Measurements from ENCODE around the gene UBE2G1. TPM values are rescaled to one million over a fixed set of nuclear protein-coding genes. Genes with fewer than 3 reads are reported as not detected.

Gene UBE2G1
- total RNA-seq, 3 donors from 2014 or later (not counting 1 experiment from before 2014, with no cell fraction given) = 58.2 to 76.4 (median 64.7) TPM

DNA sequence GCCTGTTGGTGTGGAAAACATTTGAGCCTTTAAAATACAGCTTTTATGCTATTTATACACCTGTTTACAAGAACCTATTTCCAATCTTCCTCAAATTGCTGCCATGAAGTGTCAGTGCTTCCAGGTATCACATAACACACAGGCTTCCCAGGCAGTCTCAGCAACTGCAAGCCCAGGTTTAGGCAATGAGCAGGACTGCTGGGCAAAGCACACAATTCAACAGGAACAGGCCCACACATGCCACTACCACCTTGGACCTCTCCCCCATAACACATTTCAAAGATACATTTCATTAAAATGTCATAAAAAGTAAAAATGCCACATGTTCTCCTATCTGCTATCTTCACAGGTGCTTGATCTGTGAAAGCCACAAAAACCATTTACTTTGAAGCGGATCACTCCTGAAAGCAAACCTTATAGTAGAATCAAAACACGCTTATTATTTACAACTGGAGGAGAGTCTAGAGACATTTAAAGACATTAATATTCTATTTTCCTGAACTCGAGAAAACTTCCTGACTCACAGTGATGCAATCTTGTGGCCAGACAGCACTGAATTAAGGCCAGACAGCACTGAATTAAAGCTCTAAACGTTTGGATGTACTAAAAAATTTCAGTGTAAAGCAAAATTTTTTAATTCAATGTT, 134.2 kb downstream of the UBE2G1 start:
- Histone ChIP-seq H3K27me3 (ENCODE audit: control insufficient read depth, insufficient read depth, low read length) (no peaks in the 10 kb centered on the region), H3K4me3 (ENCODE audit: low read length) (no peak overlapping the region), H3K36me3 (ENCODE audit: control insufficient read depth, insufficient read depth, low read length) (peaks cover 49% of the 10 kb centered on the region), H3K9me3 (ENCODE audit: control insufficient read depth, insufficient read depth, low read length) (no peaks in the 10 kb centered on the region), H3K27ac (ENCODE audit: low read length) (no peak overlapping the region), H3K4me1 (ENCODE audit: control insufficient read depth, insufficient read depth, low read length) (peaks cover 5% of the 10 kb centered on the region)
- Mint-ChIP-seq H3K4me3 (no peak overlapping the region), H3K36me3 (peaks cover 21% of the 10 kb centered on the region), H3K27ac (peak overlapping the region; percentile 34 to 42), H3K9me3 (no peaks in the 10 kb centered on the region), H3K27me3 (ENCODE audit: low read depth in 2 of 2) (no peaks in the 10 kb centered on the region), H3K4me1 (peaks cover 14 to 17% of the 10 kb centered on the region in 2 donors)
- DNase-seq = peak in 1 of 2 donors; percentile 33
- intact Hi-C loops (cut with micrococcal nuclease) = no loop called here
- TF ChIP-seq, protein P1, sequence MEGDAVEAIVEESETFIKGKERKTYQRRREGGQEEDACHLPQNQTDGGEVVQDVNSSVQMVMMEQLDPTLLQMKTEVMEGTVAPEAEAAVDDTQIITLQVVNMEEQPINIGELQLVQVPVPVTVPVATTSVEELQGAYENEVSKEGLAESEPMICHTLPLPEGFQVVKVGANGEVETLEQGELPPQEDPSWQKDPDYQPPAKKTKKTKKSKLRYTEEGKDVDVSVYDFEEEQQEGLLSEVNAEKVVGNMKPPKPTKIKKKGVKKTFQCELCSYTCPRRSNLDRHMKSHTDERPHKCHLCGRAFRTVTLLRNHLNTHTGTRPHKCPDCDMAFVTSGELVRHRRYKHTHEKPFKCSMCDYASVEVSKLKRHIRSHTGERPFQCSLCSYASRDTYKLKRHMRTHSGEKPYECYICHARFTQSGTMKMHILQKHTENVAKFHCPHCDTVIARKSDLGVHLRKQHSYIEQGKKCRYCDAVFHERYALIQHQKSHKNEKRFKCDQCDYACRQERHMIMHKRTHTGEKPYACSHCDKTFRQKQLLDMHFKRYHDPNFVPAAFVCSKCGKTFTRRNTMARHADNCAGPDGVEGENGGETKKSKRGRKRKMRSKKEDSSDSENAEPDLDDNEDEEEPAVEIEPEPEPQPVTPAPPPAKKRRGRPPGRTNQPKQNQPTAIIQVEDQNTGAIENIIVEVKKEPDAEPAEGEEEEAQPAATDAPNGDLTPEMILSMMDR (IDR thresholded peaks at IDR 0.05) = no peak
- ATAC-seq = no peak
- WGBS (ENCODE audit: insufficient coverage) = 36% methylated on average over 3 of the region's 4 CpGs

DNA sequence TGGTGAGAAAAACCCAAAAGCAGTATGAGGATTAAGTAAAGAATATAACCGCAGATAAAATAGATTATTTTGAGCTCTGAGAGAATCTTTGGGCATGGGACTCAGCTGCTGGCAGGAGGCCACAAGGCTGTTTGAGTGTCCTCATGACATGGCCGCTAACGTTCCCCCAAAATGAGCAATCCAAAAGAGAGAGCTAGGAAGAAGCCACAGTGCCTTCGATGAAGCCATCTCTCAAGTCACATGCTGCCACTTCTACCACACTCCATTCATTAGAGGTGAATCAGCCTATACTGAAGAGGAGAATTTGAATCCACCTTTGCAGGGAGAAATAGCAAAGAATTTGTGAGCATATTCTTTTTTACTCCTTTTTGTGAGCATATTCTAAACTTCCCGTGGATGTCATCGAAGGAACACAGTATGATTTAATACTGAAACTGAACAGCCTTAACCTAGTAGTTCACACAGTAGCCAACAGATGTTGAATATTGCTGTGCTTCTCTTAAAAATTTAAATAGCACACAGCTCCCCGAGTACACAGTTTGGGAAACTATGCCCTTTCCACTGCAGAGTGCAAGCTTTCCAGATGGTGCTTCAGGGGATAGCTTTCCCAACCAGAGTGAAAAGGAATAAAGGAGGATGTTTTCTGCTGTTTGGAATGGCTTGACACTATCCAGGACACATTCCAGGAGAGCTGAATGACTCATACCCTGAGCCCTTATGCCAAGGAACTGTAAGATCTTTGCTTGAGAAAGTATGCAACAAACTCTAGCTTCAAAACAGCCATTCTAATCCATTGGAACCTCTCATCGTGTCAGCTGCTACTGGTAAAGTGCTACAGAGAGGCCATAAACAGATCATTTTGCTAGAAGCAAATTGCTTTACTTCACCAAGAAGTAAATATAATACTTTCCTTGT, 136.6 kb downstream of the UBE2G1 start:
- H3K4me1 ChIP-seq (ENCODE audit: control insufficient read depth, insufficient read depth, low read length) = peaks cover 5% of the 10 kb centered on the region
- intact Hi-C loops (cut with micrococcal nuclease) = no loop called here
- H3K9me3 ChIP-seq (ENCODE audit: control insufficient read depth, insufficient read depth, low read length) = no peaks in the 10 kb centered on the region
- Mint-ChIP-seq H3K27me3 (ENCODE audit: low read depth in 2 of 2) (no peaks in the 10 kb centered on the region), H3K9me3 (no peaks in the 10 kb centered on the region), H3K27ac (no peak overlapping the region), H3K4me1 (peaks cover 14 to 17% of the 10 kb centered on the region in 2 donors), H3K4me3 (no peak overlapping the region), H3K36me3 (peaks cover 14% of the 10 kb centered on the region)
- 96% methylated on average over 8 of the region's 8 CpGs for whole genome bisulfite sequencing (ENCODE audit: insufficient coverage)
- H3K36me3 ChIP-seq (ENCODE audit: control insufficient read depth, insufficient read depth, low read length) = peaks cover 42% of the 10 kb centered on the region
- no peak overlapping the region for H3K4me3 ChIP-seq (ENCODE audit: low read length)
- no peak overlapping the region for H3K27ac ChIP-seq (ENCODE audit: low read length)
- DNase-seq (no peak), ATAC-seq (no peak)
- H3K27me3 ChIP-seq (ENCODE audit: control insufficient read depth, insufficient read depth, low read length) = no peaks in the 10 kb centered on the region
- TF ChIP-seq, protein P1 (IDR thresholded peaks at IDR 0.05) = no peak

DNA sequence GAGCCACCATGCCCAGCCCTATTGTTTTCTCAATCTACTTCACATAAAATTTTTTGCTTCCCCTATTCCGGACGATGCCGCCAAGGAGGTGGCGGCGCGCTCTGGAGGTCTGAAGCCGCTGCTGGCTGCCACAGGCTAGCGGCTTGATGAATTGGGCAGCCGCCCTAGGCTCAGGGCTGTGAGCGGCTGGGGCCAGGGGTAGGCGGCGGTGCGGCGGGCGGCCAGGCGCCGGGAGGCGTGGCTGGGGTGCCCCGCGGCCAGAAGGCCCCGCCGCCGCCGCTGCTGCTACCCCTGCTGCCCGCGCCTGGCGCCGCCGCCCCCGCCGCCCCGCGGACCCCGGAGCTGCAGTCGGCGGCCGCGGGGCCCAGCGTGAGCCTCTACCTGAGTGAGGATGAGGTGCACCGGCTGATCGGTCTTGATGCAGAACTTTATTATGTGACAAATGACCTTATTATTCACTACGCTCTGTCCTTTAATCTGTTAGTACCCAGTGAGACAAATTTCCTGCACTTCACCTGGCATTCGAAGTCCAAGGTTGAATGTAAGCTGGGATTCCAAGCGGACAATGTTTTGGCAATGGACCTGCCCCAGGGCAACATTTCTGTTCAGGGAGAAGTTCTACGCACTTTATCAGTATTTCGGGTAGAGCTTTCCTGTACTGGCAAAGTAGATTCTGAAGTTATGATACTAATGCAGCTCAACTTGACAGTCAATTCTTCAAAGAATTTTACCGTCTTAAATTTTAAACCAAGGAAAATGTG, 144.4 kb downstream of the UBE2G1 start:
- Mint-ChIP-seq H3K27ac (no peak overlapping the region), H3K27me3 (ENCODE audit: low read depth in 2 of 2) (no peaks in the 10 kb centered on the region), H3K36me3 (no peaks in the 10 kb centered on the region), H3K4me1 (no peaks in the 10 kb centered on the region), H3K4me3 (no peak overlapping the region), H3K9me3 (no peaks in the 10 kb centered on the region)
- DNase-seq (no peak), ATAC-seq (no peak)
- no peaks in the 10 kb centered on the region for H3K27me3 ChIP-seq (ENCODE audit: control insufficient read depth, insufficient read depth, low read length)
- H3K4me1 ChIP-seq (ENCODE audit: control insufficient read depth, insufficient read depth, low read length) = no peaks in the 10 kb centered on the region
- TF ChIP-seq, protein P1 (IDR thresholded peaks at IDR 0.05) = no peak
- no peak overlapping the region for H3K4me3 ChIP-seq (ENCODE audit: low read length)
- intact Hi-C loops (cut with micrococcal nuclease) = no loop called here
- H3K9me3 ChIP-seq (ENCODE audit: control insufficient read depth, insufficient read depth, low read length) = no peaks in the 10 kb centered on the region
- H3K27ac ChIP-seq (ENCODE audit: low read length) = no peak overlapping the region
- H3K36me3 ChIP-seq (ENCODE audit: control insufficient read depth, insufficient read depth, low read length) = peaks cover 14% of the 10 kb centered on the region
- 95% methylated on average over 46 of the region's 47 CpGs for WGBS (ENCODE audit: insufficient coverage)

Measured in natural killer cell (primary cell).